Activated naive CD8-positive, alpha-beta T cell (primary cell): ENCODE data around the gene LYPD6B.

Source experiments
- H3K27ac Mint-ChIP-seq: one replicate; pipeline ENCODE4 v1.8.0; 2021; ENCODE audit warnings: mixed read lengths
- H3K27me3 Mint-ChIP-seq: one replicate; pipeline ENCODE4 v1.8.0; 2021; ENCODE audit warnings: mixed read lengths
- H3K36me3 Mint-ChIP-seq: one replicate; pipeline ENCODE4 v1.8.0; 2021; ENCODE audit warnings: mixed read lengths
- H3K4me1 Mint-ChIP-seq: one replicate; pipeline ENCODE4 v1.8.0; 2021; ENCODE audit warnings: low read depth, mixed read lengths
- H3K4me3 Mint-ChIP-seq: one replicate; pipeline ENCODE4 v1.8.0; 2021; ENCODE audit warnings: mild to moderate bottlenecking, mixed read lengths
- H3K9me3 Mint-ChIP-seq: one replicate; pipeline ENCODE4 v1.8.0; 2021; ENCODE audit warnings: low read depth, mixed read lengths

The LYPD6B gene

DNA sequence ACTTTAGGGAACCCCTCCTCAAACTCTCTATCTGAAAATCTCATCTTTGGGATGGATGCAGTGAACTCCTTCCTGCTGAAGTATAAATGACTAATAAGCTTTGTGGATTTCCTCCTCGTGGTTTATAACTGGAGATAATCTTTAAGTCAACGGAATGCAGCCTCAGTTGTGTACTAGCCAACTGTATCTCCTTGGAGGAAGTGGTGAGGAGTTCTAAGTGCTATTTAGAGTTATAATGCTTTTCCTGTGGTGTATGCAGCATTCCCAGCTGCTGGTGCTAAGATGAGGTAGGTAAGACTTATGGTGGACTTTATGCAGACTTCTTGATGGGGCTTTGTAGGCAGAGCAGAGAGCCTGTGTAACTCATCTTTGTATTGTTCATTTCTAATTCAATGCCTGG, 90.9 kb downstream of the LYPD6B start:
- Mint-ChIP-seq H3K27me3 (peaks cover 8% of the 10 kb centered on the region), H3K4me3 (no peak overlapping the region), H3K27ac (no peak overlapping the region), H3K36me3 (no peaks in the 10 kb centered on the region), H3K4me1 (peaks cover 2% of the 10 kb centered on the region), H3K9me3 (no peaks in the 10 kb centered on the region)

GRCh38 chr2:149132339-149132738, 93.8 kb downstream of the LYPD6B start:
- no peak overlapping the region for H3K27ac Mint-ChIP-seq
- H3K36me3 Mint-ChIP-seq, result no peaks in the 10 kb centered on the region
- no peaks in the 10 kb centered on the region for H3K9me3 Mint-ChIP-seq
- peaks cover 5% of the 10 kb centered on the region for H3K27me3 Mint-ChIP-seq
- no peak overlapping the region for H3K4me3 Mint-ChIP-seq
- peaks cover 2% of the 10 kb centered on the region for H3K4me1 Mint-ChIP-seq

DNA sequence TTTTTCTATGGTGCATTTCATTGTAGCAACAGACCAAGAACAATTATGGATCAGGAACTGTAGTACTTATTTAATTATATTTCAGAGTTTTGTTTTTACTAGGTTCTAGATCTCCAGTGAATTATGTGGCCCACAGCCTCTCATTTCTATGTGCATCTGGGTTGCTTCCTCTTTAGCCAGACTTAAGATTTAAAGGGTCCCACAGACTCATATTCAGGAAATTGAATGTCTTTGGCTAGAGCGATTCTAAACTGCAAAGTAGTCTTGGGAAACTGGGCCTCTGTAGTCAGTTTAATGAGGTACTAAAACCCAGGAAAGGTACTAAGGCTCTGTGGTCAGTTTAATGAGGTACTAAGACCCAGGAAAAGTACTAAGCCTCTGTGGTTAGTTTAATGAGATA, 94.4 kb downstream of the LYPD6B start:
- peaks cover 5% of the 10 kb centered on the region for H3K27me3 Mint-ChIP-seq
- no peaks in the 10 kb centered on the region for H3K9me3 Mint-ChIP-seq
- H3K4me1 Mint-ChIP-seq, result peaks cover 2% of the 10 kb centered on the region
- H3K36me3 Mint-ChIP-seq, result no peaks in the 10 kb centered on the region
- H3K4me3 Mint-ChIP-seq, result no peak overlapping the region
- no peak overlapping the region for H3K27ac Mint-ChIP-seq

- no peaks in the 10 kb centered on the region for H3K36me3 Mint-ChIP-seq
- H3K4me3 Mint-ChIP-seq, result no peak overlapping the region
- no peaks in the 10 kb centered on the region for H3K9me3 Mint-ChIP-seq
These were observed 95.9 kb downstream of the LYPD6B start for GRCh38 chr2:149134335-149134923.

DNA sequence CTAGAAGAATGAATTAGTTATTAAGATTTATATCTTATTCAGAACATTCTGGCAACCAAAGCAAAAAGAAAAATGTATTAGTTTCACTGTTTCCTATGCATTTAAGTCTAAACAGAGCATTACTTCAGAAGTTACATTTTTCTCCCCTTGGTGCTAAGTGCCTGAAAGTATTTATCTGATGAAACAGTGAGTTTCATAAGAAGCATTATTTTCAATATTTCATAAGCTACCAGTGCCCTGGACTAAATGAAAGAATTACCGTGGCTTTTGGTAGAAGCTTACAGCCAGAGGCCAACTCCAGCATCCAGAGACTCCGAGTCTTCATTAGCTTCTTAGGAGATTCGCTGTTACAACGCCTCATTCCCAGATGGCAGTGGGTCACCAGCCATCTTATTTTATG, 97.6 kb downstream of the LYPD6B start:
- no peaks in the 10 kb centered on the region for H3K9me3 Mint-ChIP-seq
- no peak overlapping the region for H3K4me3 Mint-ChIP-seq
- no peaks in the 10 kb centered on the region for H3K36me3 Mint-ChIP-seq
- peaks cover 8% of the 10 kb centered on the region for H3K27me3 Mint-ChIP-seq
- no peak overlapping the region for H3K27ac Mint-ChIP-seq
- no peaks in the 10 kb centered on the region for H3K4me1 Mint-ChIP-seq

More at GRCh38 chr2:149134335-149134923, 95.9 kb downstream of the LYPD6B start:
- no peak overlapping the region for H3K27ac Mint-ChIP-seq
- peaks cover 5% of the 10 kb centered on the region for H3K27me3 Mint-ChIP-seq
- H3K4me1 Mint-ChIP-seq, result peaks cover 1% of the 10 kb centered on the region

DNA sequence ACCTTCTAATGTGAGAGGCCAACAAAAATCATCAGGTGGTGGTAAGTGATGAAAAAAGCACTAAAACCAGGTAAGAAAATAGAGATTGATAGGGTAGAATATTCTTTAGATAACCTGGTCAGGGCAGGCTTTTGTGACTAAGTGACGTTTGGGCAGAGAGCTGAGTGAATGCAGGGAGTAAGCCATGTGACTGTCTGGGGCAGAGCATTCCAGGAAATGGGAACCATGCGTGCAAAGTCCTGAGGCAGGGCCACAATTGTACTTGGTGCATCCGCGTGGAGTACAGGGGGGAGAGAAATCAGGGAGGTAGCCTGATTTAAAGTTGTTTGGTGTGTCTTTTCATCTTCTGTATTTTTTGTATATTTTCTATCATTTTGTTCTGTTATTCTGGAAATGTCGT, 102.5 kb downstream of the LYPD6B start:
- H3K36me3 Mint-ChIP-seq, result no peaks in the 10 kb centered on the region
- H3K9me3 Mint-ChIP-seq, result no peaks in the 10 kb centered on the region
- no peak overlapping the region for H3K27ac Mint-ChIP-seq
- H3K4me3 Mint-ChIP-seq, result no peak overlapping the region
- H3K27me3 Mint-ChIP-seq, result peaks cover 15% of the 10 kb centered on the region
- H3K4me1 Mint-ChIP-seq, result no peaks in the 10 kb centered on the region

DNA sequence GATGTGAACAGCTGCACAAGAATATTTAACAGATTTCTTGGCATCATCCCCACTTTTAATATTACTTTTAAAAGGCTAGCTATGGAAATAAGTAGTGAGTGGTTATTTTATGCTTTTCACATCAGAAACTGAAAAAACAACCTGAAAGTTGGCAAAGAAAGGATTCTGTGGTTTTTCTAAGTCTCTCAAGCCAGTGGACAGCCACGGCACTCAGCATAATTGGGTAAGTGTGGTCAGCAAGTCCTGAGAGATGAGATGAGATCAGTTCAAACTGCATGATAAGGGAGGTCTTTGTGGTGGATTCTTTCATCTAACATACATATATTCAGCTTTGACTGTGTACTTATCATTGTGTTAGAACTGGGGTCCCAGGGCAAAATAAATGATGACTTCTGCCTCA, 105.2 kb downstream of the LYPD6B start:
- no peaks in the 10 kb centered on the region for H3K9me3 Mint-ChIP-seq
- no peaks in the 10 kb centered on the region for H3K4me1 Mint-ChIP-seq
- H3K36me3 Mint-ChIP-seq, result no peaks in the 10 kb centered on the region
- peaks cover 15% of the 10 kb centered on the region for H3K27me3 Mint-ChIP-seq
- H3K27ac Mint-ChIP-seq, result no peak overlapping the region
- no peak overlapping the region for H3K4me3 Mint-ChIP-seq

- no peaks in the 10 kb centered on the region for H3K4me1 Mint-ChIP-seq
- H3K27ac Mint-ChIP-seq, result no peak overlapping the region
- H3K36me3 Mint-ChIP-seq, result no peaks in the 10 kb centered on the region
- no peaks in the 10 kb centered on the region for H3K9me3 Mint-ChIP-seq
- no peak overlapping the region for H3K4me3 Mint-ChIP-seq
- peaks cover 15% of the 10 kb centered on the region for H3K27me3 Mint-ChIP-seq
These were observed 107.1 kb downstream of the LYPD6B start for GRCh38 chr2:149145314-149146295.

- Mint-ChIP-seq H3K36me3 (no peaks in the 10 kb centered on the region), H3K4me1 (no peaks in the 10 kb centered on the region), H3K4me3 (no peak overlapping the region), H3K9me3 (no peaks in the 10 kb centered on the region), H3K27ac (no peak overlapping the region), H3K27me3 (peaks cover 12% of the 10 kb centered on the region)
These were observed 108.4 kb downstream of the LYPD6B start for GRCh38 chr2:149146876-149147275.

DNA sequence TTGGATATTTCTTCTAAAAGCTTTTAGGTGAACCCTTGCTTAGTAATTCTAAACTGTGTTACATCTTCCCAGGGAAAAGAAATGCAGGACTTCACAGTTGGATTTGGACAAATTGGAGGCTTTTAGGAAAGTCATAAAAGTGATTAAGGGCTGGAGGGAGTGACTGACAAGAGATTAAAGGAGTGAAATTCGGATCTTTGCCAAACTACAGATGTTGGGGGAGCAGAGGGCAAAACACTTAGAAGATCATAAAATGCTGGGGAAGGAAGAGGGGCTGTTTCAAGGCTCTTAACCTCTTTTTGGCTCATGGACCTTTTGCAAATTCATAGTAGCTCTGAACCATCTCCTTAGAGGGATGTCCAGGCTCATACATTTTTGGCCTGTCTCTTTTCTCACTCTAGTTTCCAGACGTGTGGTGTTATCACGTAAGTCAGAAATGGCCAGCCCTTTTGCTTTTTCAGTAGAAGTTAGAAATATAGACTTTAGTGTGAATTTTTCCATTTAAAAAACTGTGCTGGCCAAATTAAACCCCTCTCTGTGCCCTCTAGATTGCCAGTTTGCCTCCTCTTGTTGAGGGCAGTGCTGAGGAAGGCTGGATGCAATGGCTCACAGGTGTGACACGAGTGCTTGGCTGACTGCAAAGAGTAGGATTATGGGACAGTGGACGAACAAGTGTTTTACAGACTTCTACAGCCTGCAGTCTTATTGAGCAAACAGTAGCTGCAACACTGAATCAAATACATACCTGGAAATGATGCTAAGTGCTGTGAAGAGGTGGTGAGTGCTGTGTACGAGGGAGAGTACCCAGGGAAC, 109.9 kb downstream of the LYPD6B start:
- no peaks in the 10 kb centered on the region for H3K9me3 Mint-ChIP-seq
- H3K36me3 Mint-ChIP-seq, result no peaks in the 10 kb centered on the region
- no peak overlapping the region for H3K27ac Mint-ChIP-seq
- H3K4me3 Mint-ChIP-seq, result no peak overlapping the region
- H3K4me1 Mint-ChIP-seq, result no peaks in the 10 kb centered on the region
- peaks cover 10% of the 10 kb centered on the region for H3K27me3 Mint-ChIP-seq

DNA sequence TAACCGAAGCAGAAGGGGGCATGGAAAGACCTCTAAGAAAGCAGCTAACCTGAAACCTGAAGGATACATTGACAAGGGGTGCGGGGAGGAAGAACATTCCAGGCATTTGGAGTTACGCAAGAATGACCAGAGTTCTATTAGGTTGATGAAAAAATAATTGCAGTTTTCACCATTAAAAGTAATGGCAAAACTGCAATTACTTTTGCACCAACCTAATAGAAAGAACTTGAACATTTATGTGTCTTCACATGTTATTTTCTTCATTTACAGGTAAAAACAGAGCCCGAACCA, 110.5 kb downstream of the LYPD6B start:
- no peaks in the 10 kb centered on the region for H3K9me3 Mint-ChIP-seq
- peaks cover 9% of the 10 kb centered on the region for H3K27me3 Mint-ChIP-seq
- H3K36me3 Mint-ChIP-seq, result no peaks in the 10 kb centered on the region
- H3K27ac Mint-ChIP-seq, result no peak overlapping the region
- no peaks in the 10 kb centered on the region for H3K4me1 Mint-ChIP-seq
- H3K4me3 Mint-ChIP-seq, result no peak overlapping the region

GRCh38 chr2:149152469-149152953, 114.0 kb downstream of the LYPD6B start:
- no peak overlapping the region for H3K27ac Mint-ChIP-seq
- no peaks in the 10 kb centered on the region for H3K4me1 Mint-ChIP-seq
- no peaks in the 10 kb centered on the region for H3K9me3 Mint-ChIP-seq
- H3K4me3 Mint-ChIP-seq, result no peak overlapping the region
- H3K36me3 Mint-ChIP-seq, result no peaks in the 10 kb centered on the region
- peaks cover 7% of the 10 kb centered on the region for H3K27me3 Mint-ChIP-seq

DNA sequence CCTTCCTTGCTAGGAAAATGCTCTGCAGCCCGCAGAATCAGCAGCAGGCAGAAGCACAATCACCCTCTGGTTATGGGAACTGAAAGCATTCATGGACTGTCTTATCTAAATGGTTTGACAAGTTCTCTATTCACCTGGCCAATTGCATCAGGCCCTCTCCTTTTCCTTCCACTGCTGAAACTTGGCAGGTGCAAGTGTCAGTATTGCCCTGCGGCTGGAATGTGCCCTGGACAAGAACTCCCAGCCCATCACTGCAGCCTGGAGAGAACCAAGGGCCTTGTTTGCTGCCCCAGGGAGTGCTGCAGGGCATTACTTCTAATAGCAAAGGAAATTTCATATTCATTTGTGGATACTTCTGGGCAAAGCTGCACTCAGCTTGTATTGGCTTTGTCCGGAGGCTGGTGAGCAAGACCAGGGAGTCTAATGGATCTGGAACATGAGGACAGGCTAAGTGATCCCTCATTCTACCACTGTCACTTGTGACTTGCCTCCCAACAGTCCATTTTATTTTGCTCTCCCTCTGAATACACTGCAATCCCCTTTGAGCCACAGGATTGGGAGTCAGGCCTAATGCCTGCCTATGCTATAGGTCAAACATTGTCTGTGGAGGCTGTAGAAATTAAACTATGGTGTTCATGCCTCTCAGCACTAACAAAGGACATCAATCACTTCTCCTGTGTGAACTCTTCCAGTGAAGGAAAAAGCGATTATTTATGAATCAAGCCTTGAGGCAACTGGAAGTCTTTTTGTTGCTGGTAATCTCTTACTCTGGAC, 116.9 kb downstream of the LYPD6B start:
- H3K4me3 Mint-ChIP-seq, result no peak overlapping the region
- peaks cover 12% of the 10 kb centered on the region for H3K27me3 Mint-ChIP-seq
- no peak overlapping the region for H3K27ac Mint-ChIP-seq
- no peaks in the 10 kb centered on the region for H3K9me3 Mint-ChIP-seq
- no peaks in the 10 kb centered on the region for H3K36me3 Mint-ChIP-seq
- peaks cover 3% of the 10 kb centered on the region for H3K4me1 Mint-ChIP-seq

- Mint-ChIP-seq H3K27me3 (peaks cover 12% of the 10 kb centered on the region), H3K27ac (no peak overlapping the region), H3K36me3 (no peaks in the 10 kb centered on the region), H3K9me3 (no peaks in the 10 kb centered on the region), H3K4me1 (peaks cover 9% of the 10 kb centered on the region), H3K4me3 (no peak overlapping the region)
These were observed 117.5 kb downstream of the LYPD6B start for GRCh38 chr2:149155988-149156387.
